Gastrocnemius medialis (tissue), 4 donors: Measurements from ENCODE around the gene ATXN7.

ENCODE experiments used
- CTCF ChIP-seq, 5 experiments: fragments of 450-650 bp in 3 of 5; fragments of 200-600 bp in 2 of 5; sonication (generic) in 2 of 5; IDR thresholded peaks in 4 of 5; conservative IDR thresholded peaks in 1 of 5; 1 replicate in 4 of 5; 2 replicates in 1 of 5; pipeline ENCODE4 v1.5.1; 2016 to 2019; ENCODE audit warnings: antibody characterized with exemption in 5 of 5, mild to moderate bottlenecking in 3 of 5, moderate library complexity in 3 of 5
- POLR2A ChIP-seq, 2 donors: fragments of 450-650 bp; IDR thresholded peaks; one replicate each; pipeline ENCODE4 v1.6.1; 2017; ENCODE audit warnings: antibody characterized with exemption in 2 of 2, mild to moderate bottlenecking in 2 of 2, moderate library complexity in 2 of 2

- TF ChIP-seq CTCF (IDR thresholded peaks at IDR 0.05 in 4 of 5, conservative IDR thresholded peaks at IDR 0.05 in 1 of 5) (no peak), POLR2A (IDR thresholded peaks at IDR 0.05) (no peak)
Measured at GRCh38 chr3:64039981-64040733, 176.5 kb downstream of the ATXN7 start.
